ENCODE measurements around the gene TVP23C.

DNA sequence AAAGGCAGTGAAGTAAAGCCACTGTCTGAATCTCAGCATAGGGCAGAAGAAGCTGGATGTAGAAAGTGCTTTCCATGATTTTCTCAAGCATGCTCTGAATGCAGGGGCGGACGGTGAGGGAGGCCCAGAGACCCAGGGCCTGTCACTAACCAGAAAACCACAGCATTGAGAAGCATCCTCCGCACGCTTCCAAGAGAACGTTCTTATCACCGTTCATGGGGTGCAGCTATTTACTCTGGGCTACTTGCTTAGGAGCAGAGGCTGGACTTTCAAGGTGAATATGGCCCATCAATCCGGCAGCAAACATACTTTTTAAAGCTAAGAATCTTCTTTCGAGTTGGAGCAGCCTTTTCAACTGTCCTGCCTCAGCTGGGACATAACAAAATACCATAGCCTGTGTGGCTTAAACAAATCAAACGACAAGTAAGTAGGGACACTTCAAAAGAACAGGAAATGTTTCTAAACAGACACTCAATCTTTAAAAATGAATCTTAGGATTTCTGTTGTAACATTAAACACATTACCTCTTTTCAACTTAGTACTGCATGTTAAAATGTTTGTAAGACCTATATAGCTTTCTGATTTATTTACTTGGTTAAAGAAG is 49.3 kb downstream of the TVP23C start:
- TF ChIP-seq, protein P1, sequence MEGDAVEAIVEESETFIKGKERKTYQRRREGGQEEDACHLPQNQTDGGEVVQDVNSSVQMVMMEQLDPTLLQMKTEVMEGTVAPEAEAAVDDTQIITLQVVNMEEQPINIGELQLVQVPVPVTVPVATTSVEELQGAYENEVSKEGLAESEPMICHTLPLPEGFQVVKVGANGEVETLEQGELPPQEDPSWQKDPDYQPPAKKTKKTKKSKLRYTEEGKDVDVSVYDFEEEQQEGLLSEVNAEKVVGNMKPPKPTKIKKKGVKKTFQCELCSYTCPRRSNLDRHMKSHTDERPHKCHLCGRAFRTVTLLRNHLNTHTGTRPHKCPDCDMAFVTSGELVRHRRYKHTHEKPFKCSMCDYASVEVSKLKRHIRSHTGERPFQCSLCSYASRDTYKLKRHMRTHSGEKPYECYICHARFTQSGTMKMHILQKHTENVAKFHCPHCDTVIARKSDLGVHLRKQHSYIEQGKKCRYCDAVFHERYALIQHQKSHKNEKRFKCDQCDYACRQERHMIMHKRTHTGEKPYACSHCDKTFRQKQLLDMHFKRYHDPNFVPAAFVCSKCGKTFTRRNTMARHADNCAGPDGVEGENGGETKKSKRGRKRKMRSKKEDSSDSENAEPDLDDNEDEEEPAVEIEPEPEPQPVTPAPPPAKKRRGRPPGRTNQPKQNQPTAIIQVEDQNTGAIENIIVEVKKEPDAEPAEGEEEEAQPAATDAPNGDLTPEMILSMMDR (IDR thresholded peaks at IDR 0.05; ENCODE audit: insufficient read depth, low read depth, low read length) = no peak
- no peak for TF ChIP-seq EZH2 (IDR thresholded peaks at IDR 0.05; ENCODE audit: insufficient read depth, low read length)

Data from astrocyte (in vitro differentiated cells and primary cell).